Measurements from ENCODE around the gene HDAC10. TPM values are rescaled to one million over a fixed set of nuclear protein-coding genes. Genes with fewer than 3 reads are reported as not detected.

HDAC10 gene
- total and polyA plus RNA-seq, 10 of the 15 experiments (the other 5 are each of a cell fraction or from before 2014, with no cell fraction given), result 0.26 to 48.6 (median 5.0) TPM

- no peak for ATAC-seq
- POLR2A ChIA-PET, result no interaction called here
- SMC1A ChIA-PET (ENCODE audit: uncharacterized antibody, unreplicated experiment), result no interaction called here
- CTCF ChIA-PET, result no interaction called here
- H3K4me1 ChIP-seq (ENCODE audit: control insufficient read depth, insufficient read depth, low read length), result peaks cover 8% of the 10 kb centered on the region
- H3K9ac ChIP-seq (ENCODE audit: control insufficient read depth, insufficient read depth, low read length), result no peak overlapping the region
- no peak for FAIRE-seq
- BruUV-seq (replicated peaks), result no TSS peak
- no peak overlapping the region for H3K4me3 ChIP-seq
- H4K20me1 ChIP-seq (ENCODE audit: control insufficient read depth, insufficient read depth), result no peaks in the 10 kb centered on the region
- H3K27ac ChIP-seq (ENCODE audit: control insufficient read depth, insufficient read depth), result no peak overlapping the region
- H3K36me3 ChIP-seq (ENCODE audit: control insufficient read depth in 2 of 2, insufficient read depth in 2 of 2, low read length in 1 of 2), result no peaks in the 10 kb centered on the region; a peak in 1 of 4 replicates
- WGBS (ENCODE audit: insufficient coverage, insufficient replicate concordance, low lambda C conversion rate, missing lambda C conversion rate), result 84% methylated on average over 19 of the region's 19 CpGs
- RAD21 ChIA-PET (ENCODE audit: unreplicated experiment), result no interaction called here
- H3K79me2 ChIP-seq (ENCODE audit: control insufficient read depth, insufficient read depth, low read length), result peaks cover 2% of the 10 kb centered on the region
- no peak for DNase-seq (ENCODE audit: low read depth, low spot score)
- H2AFZ ChIP-seq (ENCODE audit: control insufficient read depth, low read depth, low read length), result no peak overlapping the region
- no peak overlapping the region for H3K4me2 ChIP-seq (ENCODE audit: control insufficient read depth, insufficient read depth)
- no peaks in the 10 kb centered on the region for H3K27me3 ChIP-seq (replicated peaks in 1 of 2; ENCODE audit: control insufficient read depth in 2 of 2, insufficient read depth in 2 of 2, low read length in 1 of 2)
- in situ Hi-C loops (cut with MboI) (loop anchor here (10.0 kb wide), 2 partner anchors 240 to 360 kb away; no protein-coding TSS in a partner anchor), intact Hi-C loops (cut with micrococcal nuclease; ENCODE audit: unreplicated experiment) (no loop called here)
- H3K9me3 ChIP-seq (replicated peaks; ENCODE audit: control insufficient read depth, insufficient read depth, low read length), result no peaks in the 10 kb centered on the region
- TF ChIP-seq USF2 (IDR thresholded peaks at IDR 0.05; ENCODE audit: borderline replicate concordance, low read depth, low read length) (no peak), PAX5 (IDR thresholded peaks at IDR 0.05; ENCODE audit: borderline replicate concordance, low read depth, low read length) (no peak), NR2C2 (IDR thresholded peaks at IDR 0.05; ENCODE audit: borderline replicate concordance, control insufficient read depth, insufficient read length, low read depth) (no peak), ZZZ3 (IDR thresholded peaks at IDR 0.05; ENCODE audit: control insufficient read depth, insufficient read length, low read depth) (no peak), PBX3 (IDR thresholded peaks at IDR 0.05; ENCODE audit: insufficient replicate concordance, low read depth, low read length) (no peak)
Measured at GRCh38 chr22:50255099-50255498, 4.0 kb upstream of the HDAC10 start.

Measured in GM12878 (cell line).